ENCODE measurements around the gene SLC22A12. TPM values are rescaled to one million over a fixed set of nuclear protein-coding genes. Genes with fewer than 3 reads are reported as not detected.

SLC22A12 gene
- total RNA-seq, 4 donors from 2014 or later, result not detected

DNA sequence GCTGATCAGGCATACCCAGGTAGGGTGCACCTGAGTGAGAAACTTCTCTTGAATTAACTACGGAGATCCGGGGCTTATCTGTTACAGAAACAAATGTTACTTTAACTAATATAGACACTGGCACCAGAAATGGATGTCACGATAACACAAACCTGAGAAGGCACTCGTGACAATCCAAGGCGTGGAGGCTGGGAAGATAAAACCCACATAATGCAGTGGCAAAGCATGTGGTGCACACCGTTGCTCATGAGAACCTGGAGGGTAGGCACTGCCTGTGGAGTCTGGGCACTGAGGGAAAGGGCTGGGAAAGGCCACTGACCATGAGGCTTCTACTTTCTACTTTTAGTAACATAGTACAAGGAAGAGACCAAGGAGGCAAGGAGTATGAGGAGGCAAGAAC is 22.6 kb downstream of the SLC22A12 start:
- TF ChIP-seq POLR2A (IDR thresholded peaks at IDR 0.05), result no peak
- no peak for TF ChIP-seq CTCF (IDR thresholded peaks at IDR 0.05)
- TF ChIP-seq POLR2AphosphoS5 (IDR thresholded peaks at IDR 0.05), result no peak
- no peak for TF ChIP-seq EP300 (IDR thresholded peaks at IDR 0.05; ENCODE audit: low read depth)
- no peaks in the 10 kb centered on the region for H3K9me3 ChIP-seq
- DNase-seq, result no peak
- H3K4me3 ChIP-seq, result no peak overlapping the region
- intact Hi-C loops (cut with DNase I; ENCODE audit: low total_unique reads) (no loop called here), in situ Hi-C loops (cut with MboI; ENCODE audit: low pct_ligation_motif_present in 1 of 4, low pct_unique_long_range_greater_than_20kb in 1 of 4, low sequenced_read_pairs in 3 of 4) (no loop called here)
- H3K27ac ChIP-seq, result no peak overlapping the region
- H3K4me1 ChIP-seq, result no peaks in the 10 kb centered on the region
- H3K27me3 ChIP-seq, result no peaks in the 10 kb centered on the region
- WGBS, 2 donors (ENCODE audit: low coverage in 1 of 2), result 88 to 90% methylated on average over 6 of the region's 6 CpGs
- H3K36me3 ChIP-seq, result no peaks in the 10 kb centered on the region

GRCh38 chr11:64614917-64615316 is 23.9 kb downstream of the SLC22A12 start:
- TF ChIP-seq EP300 (IDR thresholded peaks at IDR 0.05; ENCODE audit: low read depth) (no peak), CTCF (IDR thresholded peaks at IDR 0.05) (no peak), POLR2A (IDR thresholded peaks at IDR 0.05) (no peak), POLR2AphosphoS5 (IDR thresholded peaks at IDR 0.05) (no peak)
- H3K4me3 ChIP-seq, result no peak overlapping the region
- no peaks in the 10 kb centered on the region for H3K9me3 ChIP-seq
- no peaks in the 10 kb centered on the region for H3K27me3 ChIP-seq
- H3K4me1 ChIP-seq, result peaks cover 0 to 1% (median under 1%) of the 10 kb centered on the region in 4 donors
- intact Hi-C loops (cut with DNase I; ENCODE audit: low total_unique reads), result no loop called here
- WGBS, 2 donors (ENCODE audit: low coverage in 1 of 2), result 55% methylated on average over 5 of the region's 5 CpGs; no CpG with 5 or more reads in 1 of the 2 donors
- in situ Hi-C loops (cut with MboI; ENCODE audit: low pct_ligation_motif_present in 1 of 4, low pct_unique_long_range_greater_than_20kb in 1 of 4, low sequenced_read_pairs in 3 of 4), result no loop called here
- H3K27ac ChIP-seq, result no peak overlapping the region
- DNase-seq, result no peak
- no peaks in the 10 kb centered on the region for H3K36me3 ChIP-seq

DNA sequence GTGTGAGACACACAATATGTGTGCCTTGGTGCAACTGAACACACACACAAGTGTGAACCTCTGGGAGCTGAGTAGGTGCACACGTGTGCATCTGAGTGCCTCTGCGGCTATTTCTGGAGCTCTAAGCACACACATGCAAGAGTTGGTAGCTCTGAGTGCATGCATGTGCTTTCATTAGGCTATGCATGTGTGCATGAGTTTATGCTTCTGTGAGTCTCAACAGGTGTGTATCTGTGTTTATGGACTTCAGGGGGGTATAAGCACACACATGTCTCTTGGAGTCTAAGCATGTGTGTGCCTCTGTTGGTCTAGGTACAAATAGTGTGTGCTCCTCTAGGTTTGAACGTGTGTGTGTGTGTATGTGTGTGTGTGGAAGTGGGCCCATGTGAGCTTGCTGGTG is 25.8 kb downstream of the SLC22A12 start:
- H3K9me3 ChIP-seq, result no peaks in the 10 kb centered on the region

GRCh38 chr11:64619196-64619595 is 28.2 kb downstream of the SLC22A12 start:
- no peaks in the 10 kb centered on the region for H3K9me3 ChIP-seq
- H3K4me1 ChIP-seq, result peaks cover 6 to 15% (median 10%) of the 10 kb centered on the region in 4 donors
- intact Hi-C loops (cut with DNase I; ENCODE audit: low total_unique reads), result no loop called here
- 89% methylated on average over 4 of the region's 4 CpGs; no CpG with 5 or more reads in 1 of the 2 donors for WGBS, 2 donors (ENCODE audit: low coverage in 1 of 2)
- no peak for DNase-seq
- in situ Hi-C loops (cut with MboI; ENCODE audit: low pct_ligation_motif_present in 1 of 4, low pct_unique_long_range_greater_than_20kb in 1 of 4, low sequenced_read_pairs in 3 of 4), result no loop called here
- TF ChIP-seq POLR2AphosphoS5 (IDR thresholded peaks at IDR 0.05), result no peak
- TF ChIP-seq POLR2A (IDR thresholded peaks at IDR 0.05), result no peak
- TF ChIP-seq EP300 (IDR thresholded peaks at IDR 0.05; ENCODE audit: low read depth), result no peak
- TF ChIP-seq CTCF (IDR thresholded peaks at IDR 0.05), result no peak
- H3K4me3 ChIP-seq, result no peak overlapping the region
- no peaks in the 10 kb centered on the region for H3K36me3 ChIP-seq
- no peaks in the 10 kb centered on the region for H3K27me3 ChIP-seq
- peak overlapping the region in 1 of 4 donors; percentile 18 for H3K27ac ChIP-seq

More for the DNA sequence above, 25.8 kb downstream of the SLC22A12 start:
- no peak overlapping the region for H3K27ac ChIP-seq
- DNase-seq, result no peak
- intact Hi-C loops (cut with DNase I; ENCODE audit: low total_unique reads) (no loop called here), in situ Hi-C loops (cut with MboI; ENCODE audit: low pct_ligation_motif_present in 1 of 4, low pct_unique_long_range_greater_than_20kb in 1 of 4, low sequenced_read_pairs in 3 of 4) (no loop called here)
- TF ChIP-seq POLR2AphosphoS5 (IDR thresholded peaks at IDR 0.05) (no peak), CTCF (IDR thresholded peaks at IDR 0.05) (no peak), POLR2A (IDR thresholded peaks at IDR 0.05) (no peak), EP300 (IDR thresholded peaks at IDR 0.05; ENCODE audit: low read depth) (no peak)
- H3K36me3 ChIP-seq, result no peaks in the 10 kb centered on the region
- no peaks in the 10 kb centered on the region for H3K27me3 ChIP-seq
- H3K4me3 ChIP-seq, result no peak overlapping the region
- 94% methylated on average over 3 of the region's 3 CpGs; no CpG with 5 or more reads in 1 of the 2 donors for WGBS, 2 donors (ENCODE audit: low coverage in 1 of 2)
- peaks cover 6 to 15% (median 10%) of the 10 kb centered on the region in 4 donors for H3K4me1 ChIP-seq

Measured in transverse colon (tissue), 4 donors.